ELF-1 (cell line): Measurements from ENCODE around the gene LAPTM5.
A peak's percentile ranks its signal among the peaks of the same experiment; 100 is the strongest.

Source experiments
- DNase-seq: peaks from one replicate; pipeline ENCODE4 v3.0.0-alpha.2; 2016; ENCODE audit warnings: low read depth, low spot score

The LAPTM5 gene

DNA sequence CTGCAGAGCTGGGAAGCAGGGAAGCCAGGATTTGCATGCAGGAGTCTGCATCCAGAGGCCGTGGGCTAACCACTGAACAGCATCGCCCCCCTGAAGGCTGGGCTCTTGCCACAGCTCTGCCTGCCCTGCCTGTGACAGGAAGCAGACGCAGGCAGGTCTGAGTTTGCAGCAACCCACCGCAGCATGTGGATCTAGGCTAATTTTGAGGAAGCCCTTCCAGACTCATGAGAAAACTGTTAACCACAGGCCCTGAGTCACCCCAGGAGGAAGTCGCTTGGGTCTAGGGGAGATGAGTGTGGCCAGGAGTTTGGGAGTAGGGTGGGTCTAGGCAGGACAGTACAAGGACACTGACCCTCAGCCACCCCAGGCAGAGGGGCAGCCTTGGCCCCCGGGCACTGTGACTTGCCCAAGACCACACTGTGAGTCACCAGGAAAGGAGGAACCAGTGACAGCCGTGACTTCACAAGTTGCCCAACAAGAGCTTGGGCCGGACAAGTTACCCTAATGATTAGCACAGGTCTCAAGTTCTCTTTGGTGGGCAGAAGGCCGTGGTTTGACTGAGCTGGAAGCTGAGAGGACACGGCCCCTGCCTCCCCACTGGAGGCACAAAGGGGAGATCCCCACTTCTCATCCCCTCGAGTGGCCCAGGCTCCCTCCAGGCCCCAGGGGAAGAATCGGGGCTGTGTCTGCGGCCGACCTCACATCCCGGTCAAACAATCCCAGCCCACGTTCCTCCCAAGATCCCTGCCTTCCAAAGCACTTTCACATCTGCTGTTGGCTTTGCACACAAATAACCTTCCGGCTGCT lies 826 bp downstream of the LAPTM5 start:
- DNase-seq = peak; percentile 36

DNA sequence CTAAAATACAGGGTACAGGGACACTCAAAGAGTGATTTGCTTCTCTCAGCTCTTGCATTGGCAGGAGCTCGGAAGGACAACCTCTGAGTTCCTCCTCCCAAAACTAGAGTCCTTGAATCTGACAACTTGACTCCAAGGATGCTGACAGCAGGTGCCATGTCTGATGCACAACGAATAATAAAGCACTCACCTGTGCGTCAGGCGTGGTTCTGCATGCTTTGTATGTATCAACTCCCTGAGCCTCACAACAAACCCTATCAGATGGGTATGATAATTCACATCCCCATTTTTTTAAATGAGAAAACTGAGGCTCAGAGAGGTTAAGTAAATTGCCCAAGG lies 1.4 kb downstream of the LAPTM5 start:
- no peak for DNase-seq

- DNase-seq = no peak
Observed at GRCh38 chr1:30755746-30756145, 1.8 kb downstream of the LAPTM5 start.

DNA sequence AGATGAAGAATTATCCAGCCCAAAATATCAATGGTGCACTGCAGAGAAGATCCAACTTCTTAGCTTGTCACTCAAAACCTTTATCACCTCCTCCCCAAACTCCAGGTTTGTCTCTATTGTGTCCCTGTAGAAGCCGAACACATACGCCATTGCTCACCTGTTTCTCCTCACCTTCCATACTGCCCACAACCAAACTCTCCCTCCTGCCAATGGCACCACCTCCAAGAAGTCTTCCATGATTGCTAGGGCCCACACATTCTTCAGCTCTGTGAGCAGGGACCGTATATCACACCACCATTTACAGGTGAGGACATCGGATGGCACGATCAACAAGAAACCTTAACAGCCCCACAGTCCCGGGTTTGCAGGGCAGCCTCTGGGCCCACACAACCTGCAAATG lies 2.2 kb downstream of the LAPTM5 start:
- DNase-seq = no peak

GRCh38 chr1:30754684-30755171 lies 2.8 kb downstream of the LAPTM5 start:
- DNase-seq = no peak

- DNase-seq = no peak
Observed at GRCh38 chr1:30753660-30754123, 3.9 kb downstream of the LAPTM5 start.

DNA sequence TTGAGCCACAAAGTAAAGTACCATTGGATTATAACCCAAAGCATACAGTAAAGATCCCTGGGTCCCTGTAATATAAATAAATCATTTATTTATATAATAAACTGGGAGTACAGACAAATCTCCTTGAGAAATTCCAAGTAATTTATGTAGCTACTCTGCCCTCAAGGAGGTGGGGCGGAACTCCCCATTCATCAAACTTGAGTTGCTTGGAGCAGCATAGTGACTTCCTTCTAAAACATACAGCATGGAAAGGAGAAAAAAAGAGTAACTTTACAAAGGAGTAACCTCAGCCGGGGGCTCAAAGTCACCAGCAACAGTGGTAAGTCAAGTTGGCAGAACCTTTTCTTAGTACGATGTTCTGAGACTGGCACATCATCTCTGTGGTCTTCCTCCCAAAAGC lies 4.5 kb downstream of the LAPTM5 start:
- DNase-seq = no peak

- DNase-seq = no peak
Observed at GRCh38 chr1:30752651-30752908, 5.0 kb downstream of the LAPTM5 start.

DNA sequence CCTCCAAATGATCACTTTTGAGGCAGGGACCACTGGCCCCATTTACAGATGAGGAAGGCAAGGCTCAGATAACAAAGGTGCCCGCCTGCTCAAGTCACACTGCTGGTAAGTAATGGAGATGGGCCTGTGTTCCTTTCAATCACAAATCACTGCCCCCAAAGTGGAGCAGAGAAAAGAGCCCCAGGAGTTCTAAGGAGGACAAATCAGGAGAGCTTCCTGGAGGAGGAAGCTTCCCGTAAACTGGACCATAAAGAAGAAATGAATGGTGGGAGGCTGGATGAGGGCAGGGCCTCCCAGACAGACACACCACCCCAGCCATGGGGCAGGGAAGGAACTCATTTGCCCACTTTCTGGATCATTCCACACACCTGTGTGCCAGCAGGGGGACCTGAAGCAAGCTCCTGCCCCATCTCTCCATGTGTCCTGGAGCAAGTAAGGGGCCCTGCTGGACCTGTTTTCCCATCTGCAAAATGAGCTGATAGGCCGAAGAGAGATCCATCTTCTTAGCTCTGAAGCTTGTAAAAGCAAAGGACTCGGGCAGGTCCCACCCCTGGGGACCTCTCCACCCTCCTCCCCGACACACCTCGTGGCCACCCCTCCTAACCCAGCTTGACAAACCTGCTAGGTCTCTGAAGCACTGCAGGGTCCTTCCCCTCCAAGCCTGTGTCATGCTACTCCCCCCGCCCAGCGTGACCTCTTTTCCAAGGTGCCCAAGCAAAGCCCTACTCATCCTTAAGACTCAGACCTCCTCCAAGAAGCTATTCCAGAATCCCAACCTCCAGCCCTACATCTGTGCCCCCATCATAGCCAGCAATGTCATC lies 5.5 kb downstream of the LAPTM5 start:
- no peak for DNase-seq

GRCh38 chr1:30750731-30751291 lies 6.8 kb downstream of the LAPTM5 start:
- DNase-seq = no peak

GRCh38 chr1:30749691-30750583 lies 7.6 kb downstream of the LAPTM5 start:
- DNase-seq = no peak

DNA sequence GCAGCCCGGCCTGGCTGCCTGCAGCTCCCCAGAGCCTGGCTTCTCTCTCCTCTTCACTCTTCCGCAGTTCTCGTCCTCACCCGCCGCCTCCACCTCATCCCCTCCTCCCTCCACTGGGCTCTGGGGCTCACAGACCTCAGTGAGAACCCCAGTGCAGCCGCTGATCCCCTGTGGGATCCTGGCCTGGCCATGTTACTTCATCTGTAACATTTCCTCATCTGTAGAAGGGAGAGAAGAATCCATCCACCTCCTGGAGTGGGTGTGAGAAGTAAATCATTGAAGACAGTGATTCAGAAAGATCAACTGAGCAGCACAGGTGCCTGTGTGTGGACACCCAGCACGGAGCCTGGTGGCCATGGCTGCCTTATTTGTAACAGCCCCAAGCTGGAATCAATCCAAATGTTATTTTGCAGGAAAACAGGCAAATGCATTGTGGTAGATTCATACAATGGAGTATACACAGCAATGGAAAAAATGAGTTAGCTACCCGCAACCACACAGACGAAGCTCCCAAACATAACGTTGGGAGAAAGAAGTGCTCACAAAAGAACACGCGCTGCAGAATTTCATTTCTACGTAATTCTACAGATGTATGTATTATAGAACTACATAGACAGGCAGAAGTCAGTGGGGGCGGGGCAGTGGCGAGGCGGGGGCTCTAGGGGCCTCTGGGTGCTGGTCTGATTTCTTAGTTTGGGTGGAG lies 8.7 kb downstream of the LAPTM5 start:
- no peak for DNase-seq

DNA sequence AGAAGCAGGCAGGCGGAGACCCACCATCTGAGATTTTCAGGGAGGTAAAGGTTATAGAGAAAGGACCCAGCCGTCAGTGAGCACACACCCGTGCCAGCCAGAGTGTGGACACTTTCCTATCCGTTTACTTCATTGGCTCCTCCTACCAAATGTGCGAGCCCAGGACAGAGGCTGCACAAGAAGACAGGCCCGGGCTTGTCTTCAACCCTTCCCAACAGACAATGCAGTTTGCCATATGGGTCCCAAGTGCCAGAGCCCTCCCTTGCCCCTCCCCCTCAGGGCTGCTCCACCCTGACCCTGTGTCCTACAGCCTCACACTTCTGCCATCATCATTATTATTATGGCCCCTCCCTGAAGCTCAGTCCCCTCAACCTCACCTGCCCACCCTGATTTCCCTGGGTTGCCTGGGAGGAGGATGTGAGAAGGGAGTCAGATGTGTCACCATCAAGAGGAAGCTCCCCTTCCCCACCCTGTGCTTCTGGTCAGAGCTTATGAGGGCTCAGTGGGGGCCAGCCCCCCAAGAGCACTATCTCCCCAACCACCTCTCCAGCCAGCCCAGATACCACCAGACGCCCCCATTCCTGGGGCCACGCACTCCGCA lies 9.4 kb downstream of the LAPTM5 start:
- DNase-seq = no peak

DNA sequence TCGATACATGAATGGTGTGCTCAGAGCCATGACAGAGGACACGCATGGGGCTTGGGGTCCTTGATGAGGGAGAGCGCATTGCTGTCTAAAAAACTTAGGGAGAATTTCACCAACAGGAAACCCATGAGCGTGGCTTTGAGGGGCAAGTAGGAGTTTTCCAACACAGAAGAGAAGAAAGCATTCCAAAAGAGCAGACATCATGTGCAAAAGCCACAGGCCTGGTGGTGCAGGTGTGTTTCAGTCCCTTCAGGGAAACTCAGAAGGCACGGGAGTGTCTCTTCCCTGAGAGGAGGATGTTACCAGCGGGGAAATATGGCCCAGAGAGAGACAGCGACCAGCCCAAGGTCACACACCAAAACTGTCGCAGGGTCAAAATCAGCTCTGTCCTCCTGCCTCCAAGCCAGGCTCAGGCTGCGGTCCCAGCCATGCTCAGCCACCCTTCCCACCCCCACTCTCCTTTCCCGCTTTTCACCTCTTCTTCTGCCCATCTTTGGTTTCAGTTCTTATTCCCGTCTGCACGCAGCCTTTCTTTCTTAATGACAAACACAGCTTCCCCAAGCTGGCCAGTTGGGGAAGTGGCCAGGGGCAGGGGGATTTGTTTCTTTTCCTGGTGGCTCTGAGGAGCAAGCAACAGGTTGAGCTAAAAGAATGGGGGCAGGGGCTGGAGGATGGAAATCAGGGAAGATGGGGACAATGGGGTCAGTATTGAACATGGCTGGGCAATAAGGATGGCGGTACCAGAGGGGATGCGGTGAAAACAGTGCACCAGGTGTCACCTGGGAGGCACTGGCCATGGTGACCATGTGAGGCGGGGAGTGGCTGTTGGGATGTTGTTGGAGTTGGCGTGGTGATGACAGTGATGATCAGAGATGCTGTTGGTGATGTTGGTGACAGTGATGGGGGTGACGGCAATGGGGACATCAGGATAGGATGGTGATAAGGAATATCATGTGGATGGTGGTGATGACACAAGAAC lies 10.3 kb downstream of the LAPTM5 start:
- no peak for DNase-seq

GRCh38 chr1:30746212-30747032 lies 11.2 kb downstream of the LAPTM5 start:
- DNase-seq = no peak

DNA sequence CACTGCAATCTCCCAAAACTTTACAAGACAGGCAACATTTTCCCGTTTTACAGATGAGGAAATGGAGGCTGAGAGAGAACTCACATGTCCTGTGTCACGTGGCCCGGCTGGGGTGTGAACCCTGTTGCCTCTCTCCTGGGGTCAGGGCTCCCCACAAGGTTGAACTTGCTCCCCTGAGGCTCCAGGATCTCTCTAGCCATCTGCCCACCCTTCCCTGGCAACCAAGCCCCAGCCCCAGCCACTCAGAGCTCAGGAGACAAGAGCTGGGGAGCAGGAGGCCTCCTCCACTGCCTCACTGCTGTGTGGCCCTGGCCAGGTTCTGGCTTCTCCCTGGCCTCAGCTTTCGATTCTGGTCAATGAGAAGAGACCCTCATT lies 11.8 kb downstream of the LAPTM5 start:
- no peak for DNase-seq

GRCh38 chr1:30745156-30745833 lies 12.3 kb downstream of the LAPTM5 start:
- no peak for DNase-seq
